ENCODE data around the gene ZNF367. TPM values are rescaled to one million over a fixed set of nuclear protein-coding genes. Genes with fewer than 3 reads are reported as not detected.

The ZNF367 gene
- total and polyA plus RNA-seq, 9 of the 15 experiments (the other 6 are each of a cell fraction or from before 2014, with no cell fraction given): 2.7 to 14.4 (median 10.0) TPM

DNA sequence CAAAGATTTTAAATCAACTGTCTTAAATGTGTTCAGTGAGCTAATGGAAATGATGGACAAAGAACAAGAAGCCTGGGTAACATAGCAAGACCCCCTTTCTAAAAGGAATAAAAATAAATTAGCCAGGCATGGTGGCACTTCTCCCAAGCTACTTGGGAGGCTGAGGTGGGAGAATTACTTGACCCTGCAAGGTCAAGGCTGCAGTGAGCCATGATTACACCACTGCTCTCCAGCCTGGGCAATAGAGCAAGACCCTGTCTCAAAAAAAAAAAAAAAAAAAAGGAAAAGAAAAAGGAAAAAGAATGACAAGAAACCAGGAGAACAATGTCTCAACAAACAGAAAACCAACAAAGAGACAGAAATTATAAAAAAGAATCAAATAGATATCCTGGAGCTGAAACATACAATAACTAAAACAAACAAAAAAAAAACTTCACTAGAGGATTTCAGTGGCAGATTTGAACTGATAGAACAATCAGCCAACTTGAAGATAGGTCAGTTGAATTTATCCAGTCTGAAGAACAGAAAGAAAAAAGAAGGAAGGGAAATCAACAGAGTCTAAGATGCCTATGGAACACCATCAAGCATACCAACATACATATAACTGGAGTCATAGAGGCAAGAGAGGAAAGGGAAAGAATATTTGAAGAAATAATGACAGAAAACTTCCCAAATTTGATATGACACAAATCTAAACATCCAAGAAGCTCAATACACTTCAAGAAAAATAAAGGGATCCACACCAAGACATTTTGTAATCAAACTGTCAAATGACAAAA is 17.8 kb downstream of the ZNF367 start:
- H3K79me2 ChIP-seq (ENCODE audit: control insufficient read depth, insufficient read depth, low read length): peaks cover 78% of the 10 kb centered on the region
- H3K9me1 ChIP-seq (ENCODE audit: control insufficient read depth, insufficient read depth, low read length): no peaks in the 10 kb centered on the region
- FAIRE-seq (no peak), DNase-seq (ENCODE audit: extremely low read depth in 1 of 4, low spot score in 3 of 4) (no peak), ATAC-seq (no peak)
- ChIA-PET POLR2A (interaction anchor here (1.1 kb wide), 1 partner anchor 14 kb away, joined by 3 read pairs; no protein-coding TSS in a partner anchor), CTCF (ENCODE audit: low intra/inter-chr PET ratio) (no interaction called here)
- no peaks in the 10 kb centered on the region for H3K27me3 ChIP-seq (ENCODE audit: control insufficient read depth in 2 of 2, insufficient read depth in 2 of 2, low read length in 2 of 2)
- H3K4me2 ChIP-seq (ENCODE audit: insufficient read depth, low read length): no peak overlapping the region
- peak; percentile 77 for TF ChIP-seq ZNF121 (CRISPR knock-in tag; conservative IDR thresholded peaks at IDR 0.05)
- TF ChIP-seq, protein P1, sequence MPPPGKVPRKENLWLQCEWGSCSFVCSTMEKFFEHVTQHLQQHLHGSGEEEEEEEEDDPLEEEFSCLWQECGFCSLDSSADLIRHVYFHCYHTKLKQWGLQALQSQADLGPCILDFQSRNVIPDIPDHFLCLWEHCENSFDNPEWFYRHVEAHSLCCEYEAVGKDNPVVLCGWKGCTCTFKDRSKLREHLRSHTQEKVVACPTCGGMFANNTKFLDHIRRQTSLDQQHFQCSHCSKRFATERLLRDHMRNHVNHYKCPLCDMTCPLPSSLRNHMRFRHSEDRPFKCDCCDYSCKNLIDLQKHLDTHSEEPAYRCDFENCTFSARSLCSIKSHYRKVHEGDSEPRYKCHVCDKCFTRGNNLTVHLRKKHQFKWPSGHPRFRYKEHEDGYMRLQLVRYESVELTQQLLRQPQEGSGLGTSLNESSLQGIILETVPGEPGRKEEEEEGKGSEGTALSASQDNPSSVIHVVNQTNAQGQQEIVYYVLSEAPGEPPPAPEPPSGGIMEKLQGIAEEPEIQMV (tag; conservative IDR thresholded peaks at IDR 0.05; ENCODE audit: low read depth): no peak
- no peak for TF ChIP-seq ZEB2 (IDR thresholded peaks at IDR 0.05)
- H3K27ac ChIP-seq (ENCODE audit: extremely low read depth, low read depth, low read length): no peak overlapping the region
- BruUV-seq (replicated peaks): no TSS peak
- no peaks in the 10 kb centered on the region for H4K20me1 ChIP-seq (replicated peaks; ENCODE audit: control insufficient read depth, insufficient read depth, low read length)
- no peak overlapping the region for H2AFZ ChIP-seq (ENCODE audit: low read depth, low read length)
- no peak overlapping the region for H3K9ac ChIP-seq (ENCODE audit: insufficient read depth in 1 of 2, low read depth in 2 of 2, low read length in 2 of 2)
- intact Hi-C loops (cut with micrococcal nuclease): no loop called here
- in situ Hi-C loops (cut with MboI): no loop called here
- H3K4me3 ChIP-seq: no peak overlapping the region
- H3K36me3 ChIP-seq (ENCODE audit: control insufficient read depth, insufficient read depth, low read length): peaks cover 44% of the 10 kb centered on the region
- H3K9me3 ChIP-seq (replicated peaks; ENCODE audit: control insufficient read depth, insufficient read depth, low read depth, low read length): no peaks in the 10 kb centered on the region
- H3K4me1 ChIP-seq (replicated peaks in 1 of 2; ENCODE audit: control insufficient read depth in 2 of 2, insufficient read depth in 2 of 2, low read length in 2 of 2): no peaks in the 10 kb centered on the region; a peak in 1 of 5 replicates

DNA sequence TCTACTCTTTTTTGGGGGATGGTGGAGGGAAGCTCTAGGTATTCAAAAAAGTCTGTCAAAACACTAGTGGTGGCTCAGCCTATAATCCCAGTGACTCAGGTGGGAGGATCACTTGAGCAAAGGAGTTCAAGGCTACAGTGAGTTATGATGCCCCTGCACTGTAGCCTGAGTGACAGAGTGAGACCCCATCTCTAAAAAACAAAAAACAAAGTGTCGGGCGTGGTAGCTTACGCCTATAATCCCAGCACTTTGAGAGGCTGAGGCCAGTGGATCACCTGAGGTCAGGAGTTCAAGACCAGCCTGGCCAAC is 18.9 kb downstream of the ZNF367 start:
- peaks cover 68% of the 10 kb centered on the region for H3K79me2 ChIP-seq (ENCODE audit: control insufficient read depth, insufficient read depth, low read length)
- H3K27ac ChIP-seq (ENCODE audit: extremely low read depth, low read depth, low read length): 0 out of 3 replicates have a peak overlapping the region, but pooled peaks have one; percentile 2
- peak; percentile 29; the same call in 2 of the 3 replicates for ATAC-seq
- WGBS (ENCODE audit: insufficient coverage, low coverage, missing lambda C conversion rate): 81% methylated on average over 3 of the region's 3 CpGs
- no peaks in the 10 kb centered on the region for H4K20me1 ChIP-seq (replicated peaks; ENCODE audit: control insufficient read depth, insufficient read depth, low read length)
- intact Hi-C loops (cut with micrococcal nuclease) (no loop called here), in situ Hi-C loops (cut with MboI) (no loop called here)
- FAIRE-seq: no peak
- ChIA-PET POLR2A (interaction anchor here (0.9 kb wide), 1 partner anchor 27 kb away, joined by 5 read pairs; no protein-coding TSS in a partner anchor), CTCF (ENCODE audit: low intra/inter-chr PET ratio) (no interaction called here)
- H3K36me3 ChIP-seq (ENCODE audit: control insufficient read depth, insufficient read depth, low read length): peaks cover 49% of the 10 kb centered on the region
- no peak overlapping the region for H3K4me2 ChIP-seq (ENCODE audit: insufficient read depth, low read length)
- no peak overlapping the region for H3K9ac ChIP-seq (ENCODE audit: insufficient read depth in 1 of 2, low read depth in 2 of 2, low read length in 2 of 2)
- BruUV-seq (replicated peaks): no TSS peak
- no peak overlapping the region for H2AFZ ChIP-seq (ENCODE audit: low read depth, low read length)
- DNase-seq (ENCODE audit: extremely low read depth in 1 of 4, low spot score in 3 of 4): no peak
- H3K9me1 ChIP-seq (ENCODE audit: control insufficient read depth, insufficient read depth, low read length): no peaks in the 10 kb centered on the region
- no peaks in the 10 kb centered on the region for H3K27me3 ChIP-seq (ENCODE audit: control insufficient read depth in 2 of 2, insufficient read depth in 2 of 2, low read length in 2 of 2)
- no peaks in the 10 kb centered on the region; a peak in 2 of 5 replicates for H3K4me1 ChIP-seq (replicated peaks in 1 of 2; ENCODE audit: control insufficient read depth in 2 of 2, insufficient read depth in 2 of 2, low read length in 2 of 2)
- H3K4me3 ChIP-seq: no peak overlapping the region
- H3K9me3 ChIP-seq (replicated peaks; ENCODE audit: control insufficient read depth, insufficient read depth, low read depth, low read length): no peaks in the 10 kb centered on the region
- TF ChIP-seq, protein P2, sequence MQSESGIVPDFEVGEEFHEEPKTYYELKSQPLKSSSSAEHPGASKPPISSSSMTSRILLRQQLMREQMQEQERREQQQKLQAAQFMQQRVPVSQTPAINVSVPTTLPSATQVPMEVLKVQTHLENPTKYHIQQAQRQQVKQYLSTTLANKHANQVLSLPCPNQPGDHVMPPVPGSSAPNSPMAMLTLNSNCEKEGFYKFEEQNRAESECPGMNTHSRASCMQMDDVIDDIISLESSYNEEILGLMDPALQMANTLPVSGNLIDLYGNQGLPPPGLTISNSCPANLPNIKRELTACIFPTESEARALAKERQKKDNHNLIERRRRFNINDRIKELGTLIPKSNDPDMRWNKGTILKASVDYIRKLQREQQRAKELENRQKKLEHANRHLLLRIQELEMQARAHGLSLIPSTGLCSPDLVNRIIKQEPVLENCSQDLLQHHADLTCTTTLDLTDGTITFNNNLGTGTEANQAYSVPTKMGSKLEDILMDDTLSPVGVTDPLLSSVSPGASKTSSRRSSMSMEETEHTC (IDR thresholded peaks at IDR 0.05): no peak
- no peak for TF ChIP-seq MYNN (IDR thresholded peaks at IDR 0.05)
- TF ChIP-seq MYNN (CRISPR knock-in tag; IDR thresholded peaks at IDR 0.05): no peak
- no peak for TF ChIP-seq SLC30A9 (CRISPR knock-in tag; IDR thresholded peaks at IDR 0.05)
- no peak for TF ChIP-seq ZNF436 (CRISPR knock-in tag; IDR thresholded peaks at IDR 0.05)
- TF ChIP-seq, protein P3, sequence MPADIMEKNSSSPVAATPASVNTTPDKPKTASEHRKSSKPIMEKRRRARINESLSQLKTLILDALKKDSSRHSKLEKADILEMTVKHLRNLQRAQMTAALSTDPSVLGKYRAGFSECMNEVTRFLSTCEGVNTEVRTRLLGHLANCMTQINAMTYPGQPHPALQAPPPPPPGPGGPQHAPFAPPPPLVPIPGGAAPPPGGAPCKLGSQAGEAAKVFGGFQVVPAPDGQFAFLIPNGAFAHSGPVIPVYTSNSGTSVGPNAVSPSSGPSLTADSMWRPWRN (IDR thresholded peaks at IDR 0.05; ENCODE audit: low read depth): no peak
- no peak for TF ChIP-seq TCF7L2 (IDR thresholded peaks at IDR 0.05; ENCODE audit: low read depth, low read length)
- TF ChIP-seq NRF1 (conservative IDR thresholded peaks at IDR 0.05 in 1 of 2, IDR thresholded peaks at IDR 0.05 in 1 of 2): no peak

Data from K562 (cell line).